C4-2B (cell line): ENCODE data around the gene SERP2.

ENCODE experiments used
- ZFX ChIP-seq: fragments of 450-650 bp; IDR thresholded peaks from 2 replicates; pipeline ENCODE4 v1.6.1; 2017
- TF ChIP-seq, protein P1 (sequence below): fragments of 450-650 bp; conservative IDR thresholded peaks from 2 replicates; pipeline ENCODE4 v1.5.1; 2017; ENCODE audit warnings: mild to moderate bottlenecking

DNA sequence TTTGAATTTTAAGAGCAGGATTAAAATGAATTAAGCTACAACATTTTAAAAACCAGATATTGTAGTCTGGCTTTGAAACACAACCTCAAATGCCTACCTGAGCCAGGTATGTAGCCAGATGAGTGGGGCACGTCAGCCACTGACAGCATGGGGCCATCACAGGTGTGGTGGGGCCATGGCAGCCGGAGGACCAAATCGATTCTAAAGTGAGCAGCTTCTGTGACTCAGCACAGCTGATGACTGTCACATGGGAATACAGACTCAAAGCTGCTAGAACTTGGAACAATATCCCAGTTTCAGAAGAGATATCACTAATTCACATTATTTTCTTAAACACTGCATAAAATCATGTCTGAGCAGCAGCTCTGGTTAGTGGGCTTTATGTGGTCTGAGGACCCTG lies 52.8 kb downstream of the SERP2 start:
- TF ChIP-seq, protein P1, sequence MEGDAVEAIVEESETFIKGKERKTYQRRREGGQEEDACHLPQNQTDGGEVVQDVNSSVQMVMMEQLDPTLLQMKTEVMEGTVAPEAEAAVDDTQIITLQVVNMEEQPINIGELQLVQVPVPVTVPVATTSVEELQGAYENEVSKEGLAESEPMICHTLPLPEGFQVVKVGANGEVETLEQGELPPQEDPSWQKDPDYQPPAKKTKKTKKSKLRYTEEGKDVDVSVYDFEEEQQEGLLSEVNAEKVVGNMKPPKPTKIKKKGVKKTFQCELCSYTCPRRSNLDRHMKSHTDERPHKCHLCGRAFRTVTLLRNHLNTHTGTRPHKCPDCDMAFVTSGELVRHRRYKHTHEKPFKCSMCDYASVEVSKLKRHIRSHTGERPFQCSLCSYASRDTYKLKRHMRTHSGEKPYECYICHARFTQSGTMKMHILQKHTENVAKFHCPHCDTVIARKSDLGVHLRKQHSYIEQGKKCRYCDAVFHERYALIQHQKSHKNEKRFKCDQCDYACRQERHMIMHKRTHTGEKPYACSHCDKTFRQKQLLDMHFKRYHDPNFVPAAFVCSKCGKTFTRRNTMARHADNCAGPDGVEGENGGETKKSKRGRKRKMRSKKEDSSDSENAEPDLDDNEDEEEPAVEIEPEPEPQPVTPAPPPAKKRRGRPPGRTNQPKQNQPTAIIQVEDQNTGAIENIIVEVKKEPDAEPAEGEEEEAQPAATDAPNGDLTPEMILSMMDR: no peak
- TF ChIP-seq ZFX: no peak
